ENCODE measurements around the gene NOD1. TPM values are rescaled to one million over a fixed set of nuclear protein-coding genes. Genes with fewer than 3 reads are reported as not detected.
"Not testable (repeated sequence)": the region's sequence is repeated elsewhere in the genome, so short reads cannot be mapped to it uniquely, and the experiment has no call there.

NOD1 gene
- polyA plus RNA-seq, 2 of the 4 experiments (the other 2 are of a cell fraction) = 4.8 to 6.5 TPM

DNA sequence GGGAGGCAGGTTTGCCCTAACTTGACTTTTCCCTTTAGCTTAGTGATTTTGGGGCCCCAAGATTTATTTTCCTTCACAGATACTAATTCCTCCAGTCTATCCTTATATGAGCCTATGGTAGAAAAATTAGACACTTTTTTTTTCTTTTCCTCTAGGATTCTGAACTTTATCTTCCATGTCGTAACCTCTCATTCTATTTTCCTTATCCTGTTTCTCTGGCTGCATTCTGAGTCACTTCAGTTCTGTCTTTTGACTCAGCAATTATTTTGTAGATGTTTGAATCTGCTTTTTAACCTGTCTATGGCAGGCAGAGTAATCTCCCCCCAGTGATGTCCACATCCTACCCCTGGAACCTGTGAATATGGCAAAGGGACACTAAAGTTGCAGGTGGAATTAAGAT, 7.1 kb upstream of the NOD1 start:
- TF ChIP-seq MAFK (IDR thresholded peaks at IDR 0.05; ENCODE audit: partially characterized antibody) (peak; percentile 33), RCOR1 (IDR thresholded peaks at IDR 0.05; ENCODE audit: low read depth, low read length) (no peak)
- H3K27ac ChIP-seq = no peak overlapping the region
- no peak for DNase-seq (ENCODE audit: low read depth in 1 of 2, low spot score in 1 of 2)
- ChIA-PET POLR2A (no interaction called here), CTCF (no interaction called here)
- peaks cover 3% of the 10 kb centered on the region; the same call in 2 of the 3 replicates for H3K9me3 ChIP-seq
- H3K4me2 ChIP-seq = no peak overlapping the region
- no peak overlapping the region for H3K4me3 ChIP-seq
- ATAC-seq = no peak
- FAIRE-seq = no peak
- no peaks in the 10 kb centered on the region for H3K4me1 ChIP-seq
- WGBS (ENCODE audit: missing lambda C conversion rate) = 94% methylated on average over 1 of the region's 1 CpG

DNA sequence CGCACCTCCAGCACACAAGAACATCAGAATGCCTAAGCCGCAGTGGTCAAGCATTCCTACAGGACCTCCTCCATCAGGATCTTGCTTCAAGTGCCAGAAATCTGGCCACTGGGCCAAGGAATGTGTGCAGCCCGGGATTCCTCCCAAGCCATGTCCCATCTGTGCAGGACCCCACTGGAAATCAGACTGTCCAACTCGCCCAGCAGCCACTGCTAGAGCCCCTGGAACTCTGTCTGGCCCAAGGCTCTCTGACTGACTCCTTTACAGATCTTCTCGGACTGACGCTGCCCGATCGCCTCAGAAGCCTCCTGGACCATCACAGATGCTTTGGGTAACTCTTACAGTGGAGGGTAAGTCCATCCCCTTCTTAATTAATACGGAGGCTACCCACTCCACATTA, 2.8 kb upstream of the NOD1 start:
- POLR2A ChIA-PET; H3K4me2 ChIP-seq; DNase-seq (ENCODE audit: low read depth in 1 of 2, low spot score in 1 of 2); H3K4me3 ChIP-seq; ATAC-seq; H3K9me3 ChIP-seq; H3K27ac ChIP-seq; FAIRE-seq; CTCF ChIA-PET: not testable (repeated sequence)
- WGBS (ENCODE audit: missing lambda C conversion rate) = 88% methylated on average over 9 of the region's 9 CpGs
- H3K4me1 ChIP-seq = peaks cover 20% of the 10 kb centered on the region

DNA sequence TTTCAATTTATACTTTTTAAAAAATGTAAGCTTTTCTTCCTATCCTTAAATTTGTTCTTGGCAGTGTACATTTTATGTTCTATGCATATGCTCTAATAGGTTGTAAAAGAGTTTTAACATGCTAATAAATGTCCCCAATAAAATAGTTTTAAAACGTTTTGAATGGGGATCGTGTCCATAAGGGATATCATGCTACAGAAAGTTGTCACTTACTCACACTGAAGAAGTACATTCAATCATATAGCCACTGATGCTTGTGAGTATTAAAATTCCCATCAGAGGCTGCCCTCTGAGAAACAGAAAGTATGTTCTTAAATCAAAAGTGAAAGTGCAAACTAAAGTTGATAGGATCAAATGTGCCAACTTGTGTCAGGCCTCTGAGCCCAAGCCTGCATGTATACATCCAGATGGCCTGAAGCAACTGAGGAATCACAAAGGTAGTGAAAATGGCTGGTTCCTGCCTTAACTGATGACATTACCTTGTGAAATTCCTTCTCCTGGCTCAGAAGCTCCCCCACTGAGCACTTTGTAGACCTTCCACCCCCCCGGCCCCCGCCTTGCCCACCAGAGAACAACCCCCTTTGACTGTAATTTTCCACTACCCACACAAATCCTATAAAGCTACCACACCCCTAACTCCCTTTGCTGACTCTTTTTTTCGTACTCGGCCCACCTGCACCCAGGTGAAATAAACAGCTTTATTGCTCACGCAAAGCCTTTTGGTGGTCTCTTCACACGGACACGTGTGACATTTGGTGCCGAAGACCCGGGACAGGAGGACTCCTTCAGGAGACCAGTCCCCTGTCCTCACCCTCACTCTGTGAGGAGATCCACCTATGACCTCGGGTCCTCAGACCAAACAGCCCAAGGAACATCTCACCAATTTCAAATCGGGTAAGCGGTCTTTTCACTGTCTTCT, 877 bp upstream of the NOD1 start:
- ChIA-PET CTCF (interaction anchor here (0.7 to 2.6 kb wide), 7 partner anchors 10 to 203 kb away, joined by 3 to 8 read pairs (median 5); no protein-coding TSS in a partner anchor), POLR2A (interaction anchor here (0.5 to 2.4 kb wide), 5 partner anchors 10 to 72 kb away, joined by 3 to 33 read pairs (median 8); no protein-coding TSS in a partner anchor)

DNA sequence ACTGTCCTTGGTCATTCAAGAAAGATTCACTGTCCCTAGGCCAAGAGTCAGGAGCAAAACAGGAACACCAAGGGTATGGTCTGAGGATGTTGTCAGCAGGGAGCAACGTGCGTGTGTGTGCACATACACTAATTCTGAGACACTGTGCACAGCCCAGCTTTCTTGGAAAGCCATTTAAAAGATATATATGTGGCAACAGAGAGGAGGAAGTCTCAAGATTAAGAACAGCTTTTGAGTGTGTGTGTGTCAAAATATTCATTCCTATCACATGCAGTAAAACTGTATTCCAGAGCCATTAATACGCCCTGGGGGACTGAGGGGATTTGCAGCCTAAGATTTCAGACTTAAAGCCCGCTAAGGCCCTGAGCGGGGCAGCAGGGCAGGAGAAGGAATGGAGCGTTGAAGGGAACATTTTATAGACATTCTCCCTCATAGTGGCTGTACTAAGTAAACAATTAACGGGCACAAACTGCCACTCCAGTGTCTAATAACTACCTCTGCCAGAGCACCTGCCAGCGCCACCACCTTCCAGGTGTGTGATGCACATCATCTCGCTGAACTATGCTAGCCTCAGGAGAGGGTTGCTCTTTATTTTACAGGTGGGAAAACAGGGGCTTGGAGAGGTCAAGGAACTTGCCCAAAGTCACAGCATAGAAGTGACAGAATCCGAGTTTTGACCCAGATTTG, 2.0 kb downstream of the NOD1 start:
- DNase-seq (ENCODE audit: low read depth in 1 of 2, low spot score in 1 of 2) (no peak), FAIRE-seq (no peak), ATAC-seq (no peak)
- WGBS (ENCODE audit: missing lambda C conversion rate) = 87% methylated on average over 10 of the region's 10 CpGs
- Histone ChIP-seq H3K4me1 (peaks cover 38% of the 10 kb centered on the region), H3K4me2 (peak overlapping the region; percentile 92), H3K4me3 (no peak overlapping the region), H3K9me3 (no peaks in the 10 kb centered on the region), H3K27ac (no peak overlapping the region)
- ChIA-PET CTCF (interaction anchor here (1.1 to 2.6 kb wide), 3 partner anchors 7 to 201 kb away, joined by 3 to 8 read pairs (median 3); no protein-coding TSS in a partner anchor), POLR2A (interaction anchor here (2.4 kb wide), 1 partner anchor 7 kb away, joined by 33 read pairs; no protein-coding TSS in a partner anchor)
- TF ChIP-seq TP53 (CRISPR knock-in tag; IDR thresholded peaks at IDR 0.05) = no peak
- TF ChIP-seq EHF (CRISPR knock-in tag; IDR thresholded peaks at IDR 0.05) = no peak
- no peak for TF ChIP-seq HOXB5 (CRISPR knock-in tag; IDR thresholded peaks at IDR 0.05)
- no peak for TF ChIP-seq POLR2A (IDR thresholded peaks at IDR 0.05; ENCODE audit: low read length)
- no peak for TF ChIP-seq POLR2AphosphoS2 (conservative IDR thresholded peaks at IDR 0.05; ENCODE audit: low read length)
- TF ChIP-seq JUN (IDR thresholded peaks at IDR 0.05) = no peak
- TF ChIP-seq EHMT2 (IDR thresholded peaks at IDR 0.05; ENCODE audit: low read depth) = no peak
- TF ChIP-seq, protein P1, sequence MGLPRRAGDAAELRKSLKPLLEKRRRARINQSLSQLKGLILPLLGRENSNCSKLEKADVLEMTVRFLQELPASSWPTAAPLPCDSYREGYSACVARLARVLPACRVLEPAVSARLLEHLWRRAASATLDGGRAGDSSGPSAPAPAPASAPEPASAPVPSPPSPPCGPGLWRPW (IDR thresholded peaks at IDR 0.05) = no peak
- TF ChIP-seq CEBPB (IDR thresholded peaks at IDR 0.05) = no peak

More for the DNA sequence above, 877 bp upstream of the NOD1 start:
- H3K27ac ChIP-seq = peak overlapping the region; percentile 92 to 97
- H3K9me3 ChIP-seq = no peaks in the 10 kb centered on the region
- TF ChIP-seq EHF (CRISPR knock-in tag; IDR thresholded peaks at IDR 0.05) (no peak), TFCP2L1 (CRISPR knock-in tag; IDR thresholded peaks at IDR 0.05) (0 out of 2 replicates have a peak, but pooled peaks have one; percentile 21)
- DNase-seq (ENCODE audit: low read depth in 1 of 2, low spot score in 1 of 2) (no peak), ATAC-seq (no peak), FAIRE-seq (no peak)
- H3K4me3 ChIP-seq = peak overlapping the region; percentile 67
- peak overlapping the region; percentile 92 for H3K4me2 ChIP-seq
- H3K4me1 ChIP-seq = peaks cover 20% of the 10 kb centered on the region
- WGBS (ENCODE audit: missing lambda C conversion rate) = 82% methylated on average over 12 of the region's 14 CpGs

DNA sequence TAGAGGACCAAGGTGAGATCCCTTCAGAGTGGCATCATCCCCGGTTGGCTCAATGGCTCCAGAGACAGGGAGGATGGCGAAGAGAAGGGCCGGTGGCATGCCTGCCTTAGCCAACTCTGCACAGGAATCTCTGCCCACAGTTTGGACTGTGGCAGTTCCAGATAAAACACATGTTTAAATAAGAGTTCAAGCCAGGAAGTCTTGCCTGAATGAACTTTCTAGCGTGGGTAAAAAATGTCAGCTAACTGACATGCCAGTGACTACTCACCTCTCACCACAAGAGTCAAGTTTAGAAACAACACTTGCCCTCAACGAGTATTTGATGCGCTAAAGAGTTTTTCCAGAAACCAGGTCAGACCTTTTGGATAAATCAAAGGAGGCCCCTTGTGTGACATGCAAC, 3.0 kb downstream of the NOD1 start:
- DNase-seq (ENCODE audit: low read depth in 1 of 2, low spot score in 1 of 2) (no peak), ATAC-seq (no peak), FAIRE-seq (no peak)
- CTCF ChIA-PET = interaction anchor here (1.1 kb wide), 1 partner anchor 62 kb away, joined by 3 read pairs; no protein-coding TSS in a partner anchor
- Histone ChIP-seq H3K4me1 (peaks cover 48% of the 10 kb centered on the region), H3K4me3 (no peak overlapping the region), H3K4me2 (no peak overlapping the region), H3K9me3 (no peaks in the 10 kb centered on the region), H3K27ac (no peak overlapping the region)
- POLR2A ChIA-PET = no interaction called here
- 87% methylated on average over 6 of the region's 6 CpGs for WGBS (ENCODE audit: missing lambda C conversion rate)
- TF ChIP-seq CEBPB (IDR thresholded peaks at IDR 0.05) (no peak), HOXB13 (CRISPR knock-in tag; IDR thresholded peaks at IDR 0.05; ENCODE audit: low read depth) (no peak), CBX2 (IDR thresholded peaks at IDR 0.05; ENCODE audit: borderline replicate concordance, low read depth) (no peak), NR3C1 (IDR thresholded peaks at IDR 0.05) (no peak), MAFK (IDR thresholded peaks at IDR 0.05; ENCODE audit: partially characterized antibody) (no peak), GATA3 (IDR thresholded peaks at IDR 0.05; ENCODE audit: borderline replicate concordance) (no peak)

All from A549 (cell line).